GM23248 (cell line): ENCODE results near the gene RASSF8. TPM values are rescaled to one million over a fixed set of nuclear protein-coding genes. Genes with fewer than 3 reads are reported as not detected.

Source experiments
- DNase-seq: peaks from one replicate; pipeline ENCODE4 v3.0.0-alpha.2; 2015
- H2AFZ ChIP-seq: fragments of 200-600 bp; sonication (generic); 2 replicates; pipeline ENCODE4 v1.6.1; 2016; ENCODE audit warnings: antibody characterized with exemption
- H3F3A ChIP-seq: fragments of 200-600 bp; sonication (generic); 2 replicates; pipeline ENCODE4 v1.6.1; 2016; ENCODE audit warnings: mild to moderate bottlenecking, antibody characterized with exemption, mixed run types; ENCODE audit not compliant: insufficient read depth
- H3K27ac ChIP-seq: fragments of 200-600 bp; sonication (generic); 2 replicates; pipeline ENCODE4 v1.5.1; 2016; ENCODE audit warnings: mild to moderate bottlenecking
- H3K27me3 ChIP-seq: fragments of 200-600 bp; sonication (generic); replicated peaks from 2 replicates; pipeline ENCODE4 v1.6.1; 2016; ENCODE audit warnings: mild to moderate bottlenecking; ENCODE audit not compliant: insufficient read depth
- H3K36me3 ChIP-seq: fragments of 200-600 bp; sonication (generic); 2 replicates; pipeline ENCODE4 v1.6.1; 2016; ENCODE audit warnings: low read depth, mild to moderate bottlenecking
- H3K4me1 ChIP-seq: fragments of 200-600 bp; sonication (generic); 2 replicates; pipeline ENCODE4 v1.6.1; 2016; ENCODE audit warnings: mild to moderate bottlenecking; ENCODE audit not compliant: insufficient read depth
- H3K4me2 ChIP-seq: fragments of 200-600 bp; sonication (generic); one replicate; pipeline ENCODE4 v1.6.1; 2016; ENCODE audit warnings: mild to moderate bottlenecking; ENCODE audit not compliant: unreplicated experiment
- H3K4me3 ChIP-seq: fragments of 200-600 bp; sonication (generic); 2 replicates; pipeline ENCODE4 v1.5.1; 2016; ENCODE audit warnings: mild to moderate bottlenecking
- H3K79me2 ChIP-seq: fragments of 200-600 bp; sonication (generic); 2 replicates; pipeline ENCODE4 v1.6.1; 2016; ENCODE audit warnings: mild to moderate bottlenecking; ENCODE audit not compliant: insufficient read depth
- H3K9ac ChIP-seq: fragments of 200-600 bp; sonication (generic); 2 replicates; pipeline ENCODE4 v1.6.1; 2016; ENCODE audit warnings: mild to moderate bottlenecking
- H3K9me2 ChIP-seq: fragments of 200-600 bp; sonication (generic); 2 replicates; pipeline ENCODE4 v1.6.1; 2016; ENCODE audit warnings: mixed run types, mild to moderate bottlenecking, moderate library complexity; ENCODE audit not compliant: insufficient read depth
- H3K9me3 ChIP-seq: fragments of 200-600 bp; sonication (generic); one replicate; pipeline ENCODE4 v1.6.1; 2017; ENCODE audit warnings: low read depth
- H4K20me1 ChIP-seq: fragments of 200-600 bp; sonication (generic); 2 replicates; pipeline ENCODE4 v1.6.0; 2016; ENCODE audit not compliant: insufficient read depth
- EZH2 ChIP-seq: fragments of 200-600 bp; sonication (generic); IDR thresholded peaks from 2 replicates; pipeline ENCODE4 v1.6.1; 2018; ENCODE audit warnings: antibody characterized with exemption, mild to moderate bottlenecking; ENCODE audit not compliant: insufficient read depth, poor library complexity, severe bottlenecking
- EZH2phosphoT487 ChIP-seq: fragments of 200-600 bp; sonication (generic); IDR thresholded peaks from 2 replicates; pipeline ENCODE4 v1.6.1; 2018; ENCODE audit warnings: antibody characterized with exemption, moderate library complexity, mild to moderate bottlenecking, low read depth; ENCODE audit not compliant: insufficient read depth
- WGBS, 2 experiments: methylation state at CpG; one replicate each; pipeline ENCODE4 v1.1.6; 2015 to 2017; ENCODE audit warnings: low lambda C conversion rate in 2 of 2, low coverage in 1 of 2; ENCODE audit errors: missing lambda C conversion rate in 2 of 2; 5-methylcytosine and 5-hydroxymethylcytosine counted together
- in situ Hi-C: fragments of 300-500 bp; cut with MboI; formaldehyde crosslinking; loops from 2 replicates; pipeline ENCODE4 v1.15.0; 2020
- polyA plus RNA-seq: library from polyadenylated mRNA; unstranded; fragments of >200 nt; fragmentation: Nextera tagmentation; extraction: Ambion mirVana; gene quantifications from 2 replicates; pipeline ENCODE4 v1.2.1, GENCODE V29; 2016
- total RNA-seq: library from RNA; depleted of rRNA; stranded (reverse); fragments of >200 nt; shearing (Covaris generic); gene quantifications from 2 replicates; pipeline ENCODE4 v1.2.3, GENCODE V29; 2014

RASSF8 gene
- total and polyA plus RNA-seq, 2 experiments from 2014 or later, result 11.2 to 80.1 TPM

DNA sequence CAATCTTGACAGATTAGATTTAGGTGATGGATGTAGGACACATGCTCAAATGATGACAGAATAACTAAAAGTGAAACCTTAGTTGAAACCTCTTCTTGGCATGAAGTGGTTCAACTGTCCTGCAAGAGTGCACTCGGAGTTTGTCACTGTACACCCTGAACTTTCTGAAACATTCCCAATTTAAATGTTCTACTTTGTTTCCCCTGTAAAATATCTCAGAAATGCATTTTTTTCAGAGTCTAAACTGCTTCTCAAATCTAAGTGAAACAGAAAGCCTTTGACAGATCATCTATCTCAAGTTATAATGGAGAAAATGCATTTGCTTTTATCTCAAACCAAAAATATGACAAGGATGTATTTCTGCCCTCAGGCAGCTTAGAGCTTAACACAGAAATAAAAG lies 100.3 kb downstream of the RASSF8 start:
- in situ Hi-C loops, result no loop called here
- Histone ChIP-seq H3F3A (peaks cover 26% of the 10 kb centered on the region; the same call in 1 of the 2 replicates), H3K36me3 (peaks cover 25% of the 10 kb centered on the region; the same call in 1 of the 2 replicates), H3K4me1 (peaks cover 17% of the 10 kb centered on the region), H3K79me2 (peaks cover 99% of the 10 kb centered on the region), H2AFZ (no peak overlapping the region), H3K4me3 (no peak overlapping the region), H3K4me2 (no peak overlapping the region), H3K27me3 (no peaks in the 10 kb centered on the region), H3K9me2 (no peaks in the 10 kb centered on the region), H3K9me3 (no peaks in the 10 kb centered on the region), H3K9ac (no peak overlapping the region), H3K27ac (no peak overlapping the region), H4K20me1 (no peaks in the 10 kb centered on the region)
- DNase-seq, result no peak
- TF ChIP-seq EZH2, result no peak
- TF ChIP-seq EZH2phosphoT487, result no peak
- 89 to 93% methylated on average over 1 of the region's 1 CpG for whole genome bisulfite sequencing, 2 experiments

DNA sequence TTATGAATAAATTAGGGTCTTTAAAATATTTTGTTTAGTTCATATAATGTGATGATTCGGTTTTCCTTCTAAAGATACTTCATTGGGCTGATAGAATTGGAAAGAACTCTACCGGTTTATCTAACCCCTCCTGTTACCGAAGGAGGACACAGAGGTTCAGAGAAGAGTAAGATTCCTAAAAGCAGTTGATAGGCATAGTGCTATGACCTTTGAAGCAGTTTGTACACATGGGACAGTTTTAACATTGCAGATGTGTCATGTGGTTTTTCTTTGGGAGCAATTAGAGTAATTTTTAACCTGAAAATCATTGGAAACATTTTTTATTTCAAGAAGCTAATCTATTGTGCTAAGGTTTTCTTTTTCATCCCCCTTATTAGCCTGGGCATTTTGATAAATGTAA lies 103.5 kb downstream of the RASSF8 start:
- Histone ChIP-seq H3K9ac (no peak overlapping the region), H3K4me1 (peaks cover 14% of the 10 kb centered on the region), H3K9me3 (no peaks in the 10 kb centered on the region), H3K36me3 (peaks cover 19% of the 10 kb centered on the region; the same call in 1 of the 2 replicates), H3K27ac (peak overlapping the region; percentile 37), H3K9me2 (no peaks in the 10 kb centered on the region), H3K27me3 (no peaks in the 10 kb centered on the region), H3K79me2 (peaks cover 97% of the 10 kb centered on the region), H3K4me3 (no peak overlapping the region), H3K4me2 (no peak overlapping the region), H2AFZ (no peak overlapping the region), H4K20me1 (no peaks in the 10 kb centered on the region), H3F3A (peaks cover 13% of the 10 kb centered on the region; the same call in 1 of the 2 replicates)
- in situ Hi-C loops, result no loop called here
- WGBS, 2 experiments, result 97 to 99% methylated on average over 3 of the region's 3 CpGs
- DNase-seq, result no peak
- TF ChIP-seq EZH2 (no peak), EZH2phosphoT487 (no peak)

DNA sequence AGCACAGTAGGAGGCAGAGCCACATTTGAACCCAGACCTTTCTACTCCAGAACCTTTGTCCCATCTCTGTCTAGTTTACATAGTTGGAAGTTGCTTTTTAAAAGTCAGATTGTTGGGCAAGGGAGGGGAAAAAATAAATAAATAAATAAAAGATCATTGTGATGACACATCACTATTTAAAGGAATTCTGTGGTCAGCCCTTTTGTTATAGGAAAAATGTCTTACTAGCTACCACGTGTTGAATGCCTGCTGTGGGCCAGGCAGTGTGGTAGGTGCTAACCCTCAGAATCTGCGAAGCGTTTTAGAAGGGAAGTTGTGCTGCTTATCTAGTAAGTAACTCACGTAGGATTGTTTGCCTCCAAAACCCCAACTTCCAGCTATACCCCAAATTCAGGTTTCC lies 104.1 kb downstream of the RASSF8 start:
- H3K4me1 ChIP-seq, result peaks cover 14% of the 10 kb centered on the region
- H3K4me3 ChIP-seq, result no peak overlapping the region
- no peaks in the 10 kb centered on the region for H3K9me2 ChIP-seq
- H3K9ac ChIP-seq, result no peak overlapping the region
- no peaks in the 10 kb centered on the region for H4K20me1 ChIP-seq
- no peak overlapping the region for H2AFZ ChIP-seq
- DNase-seq, result peak; percentile 77
- H3F3A ChIP-seq, result peaks cover 13% of the 10 kb centered on the region; the same call in 1 of the 2 replicates
- in situ Hi-C loops, result no loop called here
- WGBS, 2 experiments, result 54 to 61% methylated on average over 4 of the region's 4 CpGs
- no peak overlapping the region for H3K4me2 ChIP-seq
- no peaks in the 10 kb centered on the region for H3K27me3 ChIP-seq
- TF ChIP-seq EZH2, result no peak
- no peak for TF ChIP-seq EZH2phosphoT487
- H3K36me3 ChIP-seq, result peaks cover 19% of the 10 kb centered on the region; the same call in 1 of the 2 replicates
- H3K9me3 ChIP-seq, result no peaks in the 10 kb centered on the region
- peaks cover 97% of the 10 kb centered on the region for H3K79me2 ChIP-seq
- peak overlapping the region; percentile 37 for H3K27ac ChIP-seq

DNA sequence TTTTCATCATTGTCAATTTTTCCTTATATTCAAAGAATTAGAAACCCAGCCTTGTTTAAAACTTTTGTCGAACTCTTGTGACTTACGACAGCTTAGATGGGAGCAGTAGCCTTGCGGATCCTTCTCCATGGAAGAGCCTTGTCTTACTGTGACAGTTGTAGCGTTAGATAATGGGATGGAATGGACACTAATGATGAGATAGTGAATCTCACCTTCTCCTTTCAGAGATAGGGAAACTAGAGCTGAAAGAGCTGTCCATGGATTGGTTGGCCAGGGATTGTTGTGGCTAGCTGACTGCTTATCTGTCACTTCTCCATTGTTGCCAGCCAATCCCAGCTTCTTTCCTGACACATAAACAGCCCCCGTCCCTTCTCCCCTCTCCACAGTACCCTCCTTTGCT lies 107.0 kb downstream of the RASSF8 start:
- H3K36me3 ChIP-seq, result peaks cover 28% of the 10 kb centered on the region; the same call in 1 of the 2 replicates

More for the DNA sequence above, 107.0 kb downstream of the RASSF8 start:
- Histone ChIP-seq H3K9me3 (no peaks in the 10 kb centered on the region), H3K27ac (no peak overlapping the region), H3K79me2 (peaks cover 96% of the 10 kb centered on the region), H4K20me1 (no peaks in the 10 kb centered on the region), H3K4me3 (no peak overlapping the region), H3K4me2 (no peak overlapping the region), H3K4me1 (peaks cover 14% of the 10 kb centered on the region), H3K27me3 (no peaks in the 10 kb centered on the region), H3K9me2 (no peaks in the 10 kb centered on the region), H3F3A (peaks cover 26% of the 10 kb centered on the region; the same call in 1 of the 2 replicates), H3K9ac (no peak overlapping the region), H2AFZ (no peak overlapping the region)
- DNase-seq, result no peak
- TF ChIP-seq EZH2 (no peak), EZH2phosphoT487 (no peak)
- in situ Hi-C loops, result no loop called here
- 98 to 100% methylated on average over 5 of the region's 5 CpGs for WGBS, 2 experiments
